Chondrocyte (in vitro differentiated cells): ENCODE data around the gene HSD11B1. TPM values are rescaled to one million over a fixed set of nuclear protein-coding genes. Genes with fewer than 3 reads are reported as not detected.

ENCODE experiments used
- DNase-seq: peaks from one replicate; pipeline ENCODE4 v3.0.0; 2021; ENCODE audit warnings: mixed read lengths, low spot score
- H3K27ac Mint-ChIP-seq: one replicate; pipeline ENCODE4 v1.8.0; 2021; ENCODE audit warnings: mild to moderate bottlenecking, moderate library complexity, mixed read lengths; ENCODE audit not compliant: unreplicated experiment
- H3K27me3 Mint-ChIP-seq: 2 replicates; pipeline ENCODE4 v1.8.0; 2021; ENCODE audit warnings: low read depth, mixed read lengths
- H3K36me3 Mint-ChIP-seq: 2 replicates; pipeline ENCODE4 v1.8.0; 2021; ENCODE audit warnings: low read depth, mixed read lengths
- H3K4me1 Mint-ChIP-seq: 2 replicates; pipeline ENCODE4 v1.8.0; 2021; ENCODE audit warnings: low read depth, mild to moderate bottlenecking, mixed read lengths
- H3K4me3 Mint-ChIP-seq: one replicate; pipeline ENCODE4 v1.8.0; 2021; ENCODE audit warnings: mild to moderate bottlenecking, moderate library complexity, mixed read lengths; ENCODE audit not compliant: unreplicated experiment
- H3K9me3 Mint-ChIP-seq: 2 replicates; pipeline ENCODE4 v1.8.0; 2021; ENCODE audit warnings: low read depth, mixed read lengths
- CTCF ChIP-seq: fragments of 200-600 bp; sonication (generic); IDR thresholded peaks from 2 replicates; pipeline ENCODE4 v1.5.0; 2021; ENCODE audit warnings: antibody characterized with exemption, mild to moderate bottlenecking, moderate library complexity
- total RNA-seq: library from RNA; stranded (reverse); gene quantifications from 3 replicates; pipeline ENCODE4 v1.2.1, GENCODE V29; 2021

The HSD11B1 gene
- total RNA-seq, 1 donor from 2014 or later = not detected

GRCh38 chr1:209717818-209718217, 13.2 kb downstream of the HSD11B1 start:
- Mint-ChIP-seq H3K4me3 (no peak overlapping the region), H3K27ac (no peak overlapping the region), H3K36me3 (no peaks in the 10 kb centered on the region), H3K4me1 (no peaks in the 10 kb centered on the region), H3K27me3 (peaks cover 36% of the 10 kb centered on the region), H3K9me3 (no peaks in the 10 kb centered on the region)
- TF ChIP-seq CTCF = no peak
- no peak for DNase-seq

GRCh38 chr1:209720326-209720725, 15.7 kb downstream of the HSD11B1 start:
- Mint-ChIP-seq H3K27me3 (peaks cover 29% of the 10 kb centered on the region), H3K4me3 (no peak overlapping the region), H3K27ac (no peak overlapping the region), H3K9me3 (no peaks in the 10 kb centered on the region), H3K4me1 (no peaks in the 10 kb centered on the region), H3K36me3 (no peaks in the 10 kb centered on the region)
- no peak for TF ChIP-seq CTCF
- no peak for DNase-seq

GRCh38 chr1:209720826-209721225, 16.2 kb downstream of the HSD11B1 start:
- no peak for DNase-seq
- no peaks in the 10 kb centered on the region for H3K4me1 Mint-ChIP-seq

GRCh38 chr1:209721323-209721722, 16.7 kb downstream of the HSD11B1 start:
- Mint-ChIP-seq H3K4me3 (no peak overlapping the region), H3K4me1 (no peaks in the 10 kb centered on the region), H3K36me3 (no peaks in the 10 kb centered on the region), H3K27ac (no peak overlapping the region), H3K27me3 (peaks cover 23% of the 10 kb centered on the region), H3K9me3 (no peaks in the 10 kb centered on the region)
- DNase-seq = no peak
- TF ChIP-seq CTCF = no peak

More at GRCh38 chr1:209720826-209721225, 16.2 kb downstream of the HSD11B1 start:
- Mint-ChIP-seq H3K27ac (no peak overlapping the region), H3K4me3 (no peak overlapping the region), H3K27me3 (peaks cover 27% of the 10 kb centered on the region), H3K36me3 (no peaks in the 10 kb centered on the region), H3K9me3 (no peaks in the 10 kb centered on the region)
- no peak for TF ChIP-seq CTCF

GRCh38 chr1:209723265-209723664, 18.6 kb downstream of the HSD11B1 start:
- H3K27ac Mint-ChIP-seq = no peak overlapping the region
- TF ChIP-seq CTCF = no peak
- H3K27me3 Mint-ChIP-seq = peaks cover 24% of the 10 kb centered on the region
- no peaks in the 10 kb centered on the region for H3K9me3 Mint-ChIP-seq
- H3K4me1 Mint-ChIP-seq = no peaks in the 10 kb centered on the region
- no peak overlapping the region for H3K4me3 Mint-ChIP-seq
- H3K36me3 Mint-ChIP-seq = no peaks in the 10 kb centered on the region
- no peak for DNase-seq
